Neural cell (in vitro differentiated cells): Measurements from ENCODE around the gene AFAP1.

ENCODE experiments used
- CTCF ChIP-seq: fragments of 450-650 bp; IDR thresholded peaks from 2 replicates; pipeline ENCODE4 v1.5.1; 2014; ENCODE audit warnings: antibody characterized with exemption, mild to moderate bottlenecking, moderate library complexity; ENCODE audit not compliant: poor library complexity, severe bottlenecking
- EP300 ChIP-seq: fragments of 450-650 bp; conservative IDR thresholded peaks from 2 replicates; pipeline ENCODE4 v1.6.1; 2014; ENCODE audit warnings: antibody characterized with exemption, mild to moderate bottlenecking, moderate library complexity; ENCODE audit not compliant: poor library complexity, severe bottlenecking
- EZH2 ChIP-seq: fragments of 200-600, 300-800 bp; shearing (Covaris generic), sonication (generic); IDR thresholded peaks from 2 replicates; pipeline ENCODE4 v1.6.1; 2014; ENCODE audit warnings: antibody characterized with exemption, low read length, borderline replicate concordance, mild to moderate bottlenecking; ENCODE audit not compliant: insufficient read depth, poor library complexity, severe bottlenecking
- POLR2AphosphoS5 ChIP-seq: IDR thresholded peaks from 2 replicates; pipeline ENCODE4 v1.6.1; 2012
- RAD21 ChIP-seq: fragments of 450-650 bp; conservative IDR thresholded peaks from 2 replicates; pipeline ENCODE4 v1.6.1; 2014; ENCODE audit warnings: antibody characterized with exemption, mild to moderate bottlenecking, moderate library complexity
- REST ChIP-seq: IDR thresholded peaks from 2 replicates; pipeline ENCODE4 v1.6.1; 2012; ENCODE audit warnings: borderline replicate concordance
- SMC3 ChIP-seq: fragments of 450-650 bp; conservative IDR thresholded peaks from 2 replicates; pipeline ENCODE4 v1.6.1; 2014; ENCODE audit warnings: antibody characterized with exemption, mild to moderate bottlenecking, moderate library complexity; ENCODE audit not compliant: poor library complexity
- TAF1 ChIP-seq: IDR thresholded peaks from 2 replicates; pipeline ENCODE4 v1.6.1; 2012; ENCODE audit warnings: low read depth

- TF ChIP-seq CTCF (no peak), SMC3 (no peak), RAD21 (no peak), EZH2 (no peak), EP300 (no peak), REST (no peak), TAF1 (no peak), POLR2AphosphoS5 (no peak)
Measured at GRCh38 chr4:7933651-7934510, 5.8 kb downstream of the AFAP1 start.
